ENCODE results near the gene ZSWIM1. TPM values are rescaled to one million over a fixed set of nuclear protein-coding genes. Genes with fewer than 3 reads are reported as not detected.

Gene ZSWIM1
- total RNA-seq, 4 donors from 2014 or later: 9.7 to 18.4 (median 15.0) TPM

- H3K9me3 ChIP-seq: no peaks in the 10 kb centered on the region
- no peak overlapping the region for H3K27ac ChIP-seq
- H3K36me3 ChIP-seq: peaks cover 35% of the 10 kb centered on the region
- H3K4me1 ChIP-seq: peaks cover 38% of the 10 kb centered on the region
- no peak for TF ChIP-seq CTCF (IDR thresholded peaks at IDR 0.05)
- TF ChIP-seq POLR2AphosphoS5 (IDR thresholded peaks at IDR 0.05): no peak
- TF ChIP-seq POLR2A (IDR thresholded peaks at IDR 0.05): no peak
- TF ChIP-seq EP300 (IDR thresholded peaks at IDR 0.05): no peak
- H3K4me3 ChIP-seq: no peak overlapping the region
- H3K27me3 ChIP-seq: no peaks in the 10 kb centered on the region
- 100% methylated on average over 2 of the region's 3 CpGs for WGBS
- no peak for DNase-seq (ENCODE audit: low spot score in 2 of 2)
Measured at GRCh38 chr20:45888681-45889080, 7.7 kb downstream of the ZSWIM1 start.

- H3K27ac ChIP-seq: peak overlapping the region; percentile 76
- peak; percentile 88 to 90 for DNase-seq (ENCODE audit: low spot score in 2 of 2)
- H3K27me3 ChIP-seq: no peaks in the 10 kb centered on the region
- no peaks in the 10 kb centered on the region for H3K9me3 ChIP-seq
- 3% methylated on average over 55 of the region's 79 CpGs for WGBS
- peak; percentile 25 to 49 for TF ChIP-seq CTCF (IDR thresholded peaks at IDR 0.05)
- TF ChIP-seq POLR2A (IDR thresholded peaks at IDR 0.05): no peak
- peaks cover 42% of the 10 kb centered on the region for H3K36me3 ChIP-seq
- peaks cover 32% of the 10 kb centered on the region for H3K4me1 ChIP-seq
- H3K4me3 ChIP-seq: peak overlapping the region; percentile 66
Measured at GRCh38 chr20:45890077-45890984, 9.3 kb downstream of the ZSWIM1 start.

GRCh38 chr20:45890985-45891983 lies 10.3 kb downstream of the ZSWIM1 start, which contains the start of the genes CTSA and NEURL2:
Gene CTSA, plus strand, starts transcription at chr20:45891335. Its CDS starts 234 bp downstream, at chr20:45891569.
Gene NEURL2, minus strand, starts transcription at chr20:45891208. Its CDS starts 217 bp downstream, at chr20:45890991.
- DNase-seq (ENCODE audit: low spot score in 2 of 2): peak; percentile 97 to 99
- peak within 1 kb of the TSS; percentile 66 for H3K4me3 ChIP-seq
- H3K9me3 ChIP-seq: no peaks in the 10 kb centered on the region
- no peaks in the 10 kb centered on the region for H3K27me3 ChIP-seq
- peaks cover 32% of the 10 kb centered on the region for H3K4me1 ChIP-seq
- H3K36me3 ChIP-seq: peaks cover 49% of the 10 kb centered on the region
- TF ChIP-seq CTCF (IDR thresholded peaks at IDR 0.05): no peak
- no peak for TF ChIP-seq EP300 (IDR thresholded peaks at IDR 0.05)
- TF ChIP-seq POLR2AphosphoS5 (IDR thresholded peaks at IDR 0.05): peak in 2 of 3 donors; percentile 96 to 98
- peak in 1 of 2 donors; percentile 21 for TF ChIP-seq POLR2A (IDR thresholded peaks at IDR 0.05)
- 0% methylated on average over 21 of the region's 78 CpGs for WGBS
- H3K27ac ChIP-seq: peak within 1 kb of the TSS; percentile 76

GRCh38 chr20:45892049-45892825 lies 11.2 kb downstream of the ZSWIM1 start:
- TF ChIP-seq EP300 (IDR thresholded peaks at IDR 0.05): no peak
- TF ChIP-seq POLR2AphosphoS5 (IDR thresholded peaks at IDR 0.05): no peak
- TF ChIP-seq POLR2A (IDR thresholded peaks at IDR 0.05): no peak
- TF ChIP-seq CTCF (IDR thresholded peaks at IDR 0.05): no peak
- peak overlapping the region; percentile 66 for H3K4me3 ChIP-seq
- peak overlapping the region; percentile 76 for H3K27ac ChIP-seq
- H3K9me3 ChIP-seq: no peaks in the 10 kb centered on the region
- no peak for DNase-seq (ENCODE audit: low spot score in 2 of 2)
- H3K4me1 ChIP-seq: peaks cover 32% of the 10 kb centered on the region
- 80% methylated on average over 9 of the region's 9 CpGs for WGBS
- no peaks in the 10 kb centered on the region for H3K27me3 ChIP-seq
- peaks cover 49% of the 10 kb centered on the region for H3K36me3 ChIP-seq

Data from suprapubic skin (tissue), 4 donors.